NCI-H128 (cell line): ENCODE results near the gene BRINP3.
"Not testable (repeated sequence)": the region's sequence is repeated elsewhere in the genome, so short reads cannot be mapped to it uniquely, and the experiment has no call there.

Source experiments
- DNase-seq: peaks from one replicate; lab custom pipeline; 2025; ENCODE audit not compliant: unreplicated experiment; lab: John Stamatoyannopoulos, UW

The BRINP3 gene

GRCh38 chr1:190477762-190478148 is at the start of gene BRINP3:
Gene BRINP3, minus strand, starts transcription at chr1:190477864.
- no peak for DNase-seq

GRCh38 chr1:190511554-190511953 is 33.9 kb upstream of the BRINP3 start:
- DNase-seq, result no peak

GRCh38 chr1:190507357-190507756 is 29.7 kb upstream of the BRINP3 start:
- DNase-seq, result no peak

- DNase-seq, result not testable (repeated sequence)
Measured at GRCh38 chr1:190504539-190504938, 26.9 kb upstream of the BRINP3 start.

- no peak for DNase-seq
Measured at GRCh38 chr1:190497565-190497964, 19.9 kb upstream of the BRINP3 start.

- DNase-seq, result no peak
Measured at GRCh38 chr1:190494451-190494850, 16.8 kb upstream of the BRINP3 start.

- DNase-seq, result no peak
Measured at GRCh38 chr1:190491404-190491803, 13.7 kb upstream of the BRINP3 start.

GRCh38 chr1:190484045-190484444 is 6.4 kb upstream of the BRINP3 start:
- DNase-seq, result no peak

- no peak for DNase-seq
Measured at GRCh38 chr1:190480231-190480630, 2.6 kb upstream of the BRINP3 start.

- DNase-seq, result no peak
Measured at GRCh38 chr1:190479516-190479915, 1.9 kb upstream of the BRINP3 start.

- DNase-seq, result no peak
Measured at GRCh38 chr1:190479050-190479397, 1.4 kb upstream of the BRINP3 start.

- DNase-seq, result no peak
Measured at GRCh38 chr1:190478149-190479049, 735 bp upstream of the BRINP3 start.

- DNase-seq, result no peak
Measured at GRCh38 chr1:190476806-190477205, 858 bp downstream of the BRINP3 start.

- no peak for DNase-seq
Measured at GRCh38 chr1:190476321-190476720, 1.3 kb downstream of the BRINP3 start.

GRCh38 chr1:190475421-190476141 is 2.1 kb downstream of the BRINP3 start:
- no peak for DNase-seq

GRCh38 chr1:190474650-190475211 is 2.9 kb downstream of the BRINP3 start:
- DNase-seq, result no peak

- DNase-seq, result no peak
Measured at GRCh38 chr1:190474010-190474409, 3.7 kb downstream of the BRINP3 start.

- DNase-seq, result no peak
Measured at GRCh38 chr1:190472494-190472893, 5.2 kb downstream of the BRINP3 start.

- DNase-seq, result no peak
Measured at GRCh38 chr1:190472042-190472441, 5.6 kb downstream of the BRINP3 start.

- no peak for DNase-seq
Measured at GRCh38 chr1:190464690-190465089, 13.0 kb downstream of the BRINP3 start.

GRCh38 chr1:190456129-190456528 is 21.5 kb downstream of the BRINP3 start:
- no peak for DNase-seq

GRCh38 chr1:190455631-190456030 is 22.0 kb downstream of the BRINP3 start:
- DNase-seq, result no peak
